ENCODE measurements around the gene GTSE1. TPM values are rescaled to one million over a fixed set of nuclear protein-coding genes. Genes with fewer than 3 reads are reported as not detected.

The GTSE1 gene
- total RNA-seq, 1 donor from 2014 or later = 16.7 TPM

- no peak overlapping the region for H3K4me3 Mint-ChIP-seq
- H3K36me3 Mint-ChIP-seq = peaks cover 29% of the 10 kb centered on the region
- H3K4me1 Mint-ChIP-seq = peaks cover 6% of the 10 kb centered on the region
- peaks cover 5% of the 10 kb centered on the region for H3K9me3 Mint-ChIP-seq
- no peak for DNase-seq (ENCODE audit: low spot score in 2 of 2, unreplicated experiment in 2 of 2)
- no peak for TF ChIP-seq CTCF (IDR thresholded peaks at IDR 0.05; ENCODE audit: unreplicated experiment)
- no peak overlapping the region for H3K27ac Mint-ChIP-seq
- H3K27me3 Mint-ChIP-seq (ENCODE audit: low read depth) = no peaks in the 10 kb centered on the region
Measured at GRCh38 chr22:46373159-46373558, 76.5 kb downstream of the GTSE1 start.

DNA sequence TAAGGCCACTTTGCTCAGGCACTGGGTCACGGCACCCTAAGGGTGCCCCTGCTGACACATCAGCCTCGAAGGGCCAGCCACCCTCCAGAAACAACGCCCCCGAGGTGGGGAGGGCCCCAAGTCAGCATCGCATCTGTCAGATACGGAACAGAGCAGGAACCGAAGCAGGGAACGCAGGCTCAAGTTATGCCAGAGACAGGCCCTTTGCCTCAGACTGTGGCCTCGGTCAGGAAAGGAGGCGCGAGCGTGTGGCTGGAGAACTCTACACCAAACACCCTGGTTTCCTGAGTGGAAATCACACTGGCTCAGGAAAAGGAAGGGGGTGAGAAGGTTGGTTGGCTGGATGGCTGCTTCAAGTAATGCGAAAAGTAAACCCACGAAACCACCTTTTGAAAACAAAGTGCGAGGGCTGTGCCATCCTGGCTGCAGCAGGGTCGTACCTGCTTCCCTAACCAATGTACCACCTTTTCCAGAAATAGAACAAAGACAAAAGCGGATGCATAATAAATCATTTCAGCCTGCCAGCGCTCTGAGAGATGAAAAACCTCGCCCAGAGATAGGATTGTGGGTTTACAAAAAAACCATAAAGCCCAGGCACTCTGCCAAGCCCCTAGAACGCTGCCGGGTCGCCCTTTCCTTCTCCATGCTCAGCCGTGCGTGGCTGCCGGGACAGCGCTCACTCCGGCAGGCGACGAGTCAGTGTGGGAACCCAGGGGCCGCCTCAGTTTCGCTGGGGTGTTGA is 77.4 kb downstream of the GTSE1 start:
- no peak for DNase-seq (ENCODE audit: low spot score in 2 of 2, unreplicated experiment in 2 of 2)
- TF ChIP-seq CTCF (IDR thresholded peaks at IDR 0.05; ENCODE audit: unreplicated experiment) = no peak
- peaks cover 29% of the 10 kb centered on the region for H3K36me3 Mint-ChIP-seq
- H3K4me1 Mint-ChIP-seq = peaks cover 7% of the 10 kb centered on the region
- no peaks in the 10 kb centered on the region for H3K27me3 Mint-ChIP-seq (ENCODE audit: low read depth)
- H3K9me3 Mint-ChIP-seq = peaks cover 5% of the 10 kb centered on the region
- no peak overlapping the region for H3K4me3 Mint-ChIP-seq
- no peak overlapping the region for H3K27ac Mint-ChIP-seq

- no peak overlapping the region for H3K27ac Mint-ChIP-seq
- no peak for DNase-seq (ENCODE audit: low spot score in 2 of 2, unreplicated experiment in 2 of 2)
- no peaks in the 10 kb centered on the region for H3K27me3 Mint-ChIP-seq (ENCODE audit: low read depth)
- no peak for TF ChIP-seq CTCF (IDR thresholded peaks at IDR 0.05; ENCODE audit: unreplicated experiment)
- no peak overlapping the region for H3K4me3 Mint-ChIP-seq
- peaks cover 5% of the 10 kb centered on the region for H3K9me3 Mint-ChIP-seq
- H3K36me3 Mint-ChIP-seq = peaks cover 29% of the 10 kb centered on the region
- H3K4me1 Mint-ChIP-seq = peaks cover 7% of the 10 kb centered on the region
Measured at GRCh38 chr22:46374663-46375474, 78.2 kb downstream of the GTSE1 start.

- TF ChIP-seq CTCF (IDR thresholded peaks at IDR 0.05; ENCODE audit: unreplicated experiment) = no peak
- Mint-ChIP-seq H3K4me3 (no peak overlapping the region), H3K4me1 (peaks cover 7% of the 10 kb centered on the region), H3K27ac (no peak overlapping the region), H3K27me3 (ENCODE audit: low read depth) (no peaks in the 10 kb centered on the region), H3K9me3 (peaks cover 5% of the 10 kb centered on the region), H3K36me3 (peaks cover 31% of the 10 kb centered on the region)
- no peak for DNase-seq (ENCODE audit: low spot score in 2 of 2, unreplicated experiment in 2 of 2)
Measured at GRCh38 chr22:46376111-46376510, 79.4 kb downstream of the GTSE1 start.

- DNase-seq (ENCODE audit: low spot score in 2 of 2, unreplicated experiment in 2 of 2) = no peak
- Mint-ChIP-seq H3K27me3 (ENCODE audit: low read depth) (no peaks in the 10 kb centered on the region), H3K4me3 (no peak overlapping the region), H3K36me3 (peaks cover 32% of the 10 kb centered on the region), H3K9me3 (peaks cover 5% of the 10 kb centered on the region), H3K27ac (no peak overlapping the region), H3K4me1 (peaks cover 7% of the 10 kb centered on the region)
- no peak for TF ChIP-seq CTCF (IDR thresholded peaks at IDR 0.05; ENCODE audit: unreplicated experiment)
Measured at GRCh38 chr22:46376908-46377524, 80.3 kb downstream of the GTSE1 start.

All from mesothelial cell of epicardium (in vitro differentiated cells).